NCI-H1694 treated with DMSO at 0.1 percent for 48 hours (cell line): ENCODE measurements around the gene OR4D5.

Experiments
- DNase-seq: peaks from one replicate; lab custom pipeline; 2025; lab: John Stamatoyannopoulos, UW

Gene OR4D5

GRCh38 chr11:123939317-123939716 is at the start of gene OR4D5:
Gene OR4D5, plus strand, starts transcription at chr11:123939617. Its CDS starts 0 bp downstream, at chr11:123939617.
- no peak for DNase-seq

GRCh38 chr11:123892031-123892430 is 47.4 kb upstream of the OR4D5 start:
- DNase-seq: no peak

GRCh38 chr11:123899792-123900191 is 39.6 kb upstream of the OR4D5 start:
- DNase-seq: no peak

- DNase-seq: no peak
Measured at GRCh38 chr11:123901867-123902266, 37.5 kb upstream of the OR4D5 start, which contains the start of gene OR8D4. Gene OR8D4, plus strand, starts transcription at chr11:123902167. Its CDS starts 4,265 bp downstream, at chr11:123906432.

GRCh38 chr11:123903932-123904331 is 35.5 kb upstream of the OR4D5 start:
- DNase-seq: no peak

GRCh38 chr11:123904932-123905331 is 34.5 kb upstream of the OR4D5 start:
- DNase-seq: no peak

- no peak for DNase-seq
Measured at GRCh38 chr11:123905826-123906225, 33.6 kb upstream of the OR4D5 start.

- DNase-seq: no peak
Measured at GRCh38 chr11:123920943-123921342, 18.5 kb upstream of the OR4D5 start.

- no peak for DNase-seq
Measured at GRCh38 chr11:123924027-123924426, 15.4 kb upstream of the OR4D5 start.

GRCh38 chr11:123942413-123942812 is 3.0 kb downstream of the OR4D5 start:
- no peak for DNase-seq

- no peak for DNase-seq
Measured at GRCh38 chr11:123943738-123944137, 4.3 kb downstream of the OR4D5 start, which contains the start of gene OR6T1. Gene OR6T1, minus strand, starts transcription at chr11:123943838. Its CDS starts 0 bp downstream, at chr11:123943838.

- no peak for DNase-seq
Measured at GRCh38 chr11:123945132-123945531, 5.7 kb downstream of the OR4D5 start.

GRCh38 chr11:123956752-123957151 is 17.3 kb downstream of the OR4D5 start:
- DNase-seq: no peak

- DNase-seq: no peak
Measured at GRCh38 chr11:123973816-123974215, 34.4 kb downstream of the OR4D5 start.

- no peak for DNase-seq
Measured at GRCh38 chr11:123976770-123977560, 37.5 kb downstream of the OR4D5 start.

- no peak for DNase-seq
Measured at GRCh38 chr11:123977731-123978347, 38.4 kb downstream of the OR4D5 start, which contains the start of gene OR10S1. Gene OR10S1, minus strand, starts transcription at chr11:123977781. Its CDS starts 117 bp downstream, at chr11:123977664.

- no peak for DNase-seq
Measured at GRCh38 chr11:123979311-123979710, 39.9 kb downstream of the OR4D5 start.
